Transverse colon (tissue), 4 donors: Measurements from ENCODE around the gene TNNI2. TPM values are rescaled to one million over a fixed set of nuclear protein-coding genes. Genes with fewer than 3 reads are reported as not detected.
A peak's percentile ranks its signal among the peaks of the same experiment; 100 is the strongest.

Source experiments
- DNase-seq: peaks from one replicate; pipeline ENCODE4 v3.0.0-alpha.2; 2019
- H3K27ac ChIP-seq, 4 donors: fragments of 200-600 bp; sonication (generic); 2 replicates each; pipeline ENCODE4 v1.5.1; 2016 to 2018; ENCODE audit warnings: inconsistent platforms in 4 of 4
- H3K27me3 ChIP-seq: fragments of 200-600 bp; sonication (generic); 2 replicates; pipeline ENCODE4 v1.5.1; 2017; ENCODE audit warnings: inconsistent platforms
- H3K36me3 ChIP-seq, 4 donors: fragments of 200-600 bp; sonication (generic); 2 replicates each; pipeline ENCODE4 v1.5.1; 2017 to 2019; ENCODE audit warnings: inconsistent platforms in 4 of 4
- H3K4me1 ChIP-seq, 4 donors: fragments of 200-600 bp; sonication (generic); 2 replicates each; pipeline ENCODE4 v1.5.1; 2017 to 2020; ENCODE audit warnings: inconsistent platforms in 4 of 4
- H3K4me3 ChIP-seq, 4 donors: fragments of 200-600 bp; sonication (generic); 1 replicate in 1 of 4; 2 replicates in 3 of 4; pipeline versions ENCODE4 v1.5.1 to v1.6.1; 2017 to 2019; ENCODE audit warnings: inconsistent platforms in 4 of 4
- H3K9me3 ChIP-seq, 2 donors: fragments of 200-600 bp; sonication (generic); 2 replicates each; pipeline ENCODE4 v1.5.1; 2017 to 2019; ENCODE audit warnings: inconsistent platforms in 2 of 2
- CTCF ChIP-seq, 5 experiments: fragments of 200-600 bp in 3 of 5; fragments of 450-650 bp in 2 of 5; sonication (generic) in 3 of 5; IDR thresholded peaks; 1 replicate in 2 of 5; 2 replicates in 3 of 5; pipeline ENCODE4 v1.5.1; 2016 to 2017; ENCODE audit warnings: antibody characterized with exemption in 5 of 5, inconsistent platforms in 3 of 5, mild to moderate bottlenecking in 2 of 5, moderate library complexity in 1 of 5
- EP300 ChIP-seq: sonication (generic); formaldehyde crosslinking; IDR thresholded peaks from one replicate; pipeline ENCODE4 v1.6.1; 2017; ENCODE audit warnings: antibody characterized with exemption, low read depth
- POLR2A ChIP-seq: fragments of 450-650 bp; IDR thresholded peaks from one replicate; pipeline ENCODE4 v1.6.1; 2016; ENCODE audit warnings: antibody characterized with exemption, mild to moderate bottlenecking, moderate library complexity
- POLR2AphosphoS5 ChIP-seq, 3 donors: sonication (generic); formaldehyde crosslinking; IDR thresholded peaks; one replicate each; pipeline ENCODE4 v1.6.1; 2016; ENCODE audit warnings: antibody characterized with exemption in 3 of 3
- WGBS, 2 donors: methylation state at CpG; one replicate each; pipeline ENCODE4 v1.1.5; 2018; ENCODE audit warnings: low coverage in 1 of 2; 5-methylcytosine and 5-hydroxymethylcytosine counted together
- in situ Hi-C, 4 donors: fragments of 200-750 bp; cut with MboI; loops; one replicate each; pipeline versions ENCODE4 v1.15.0 to v1.15.1; 2017; ENCODE audit warnings: low sequenced_read_pairs in 3 of 4, low pct_ligation_motif_present in 1 of 4, low pct_unique_long_range_greater_than_20kb in 1 of 4
- intact Hi-C: fragments of 100-400 bp; cut with DNase I; formaldehyde crosslinking; loops from one replicate; pipeline ENCODE4 v1.15.1; 2023; ENCODE audit warnings: low total_unique reads
- total RNA-seq, 4 donors: library from RNA; depleted of rRNA; stranded (reverse); fragments of >200 nt; gene quantifications; one replicate each; pipeline ENCODE4 v1.1.0, GENCODE V29; 2016

The TNNI2 gene
- total RNA-seq, 4 donors from 2014 or later, result 3.5 to 35.9 TPM; not detected in 2

- Histone ChIP-seq H3K4me3 (peak overlapping the region in 2 of 4 donors; percentile 25 to 50), H3K27ac (peak overlapping the region; percentile 51 to 75 (median 68)), H3K9me3 (no peaks in the 10 kb centered on the region), H3K36me3 (no peaks in the 10 kb centered on the region), H3K4me1 (peaks cover 0 to 13% (median 5%) of the 10 kb centered on the region in 4 donors), H3K27me3 (no peaks in the 10 kb centered on the region)
- no peak for TF ChIP-seq POLR2AphosphoS5 (IDR thresholded peaks at IDR 0.05)
- no peak for TF ChIP-seq EP300
- no peak for TF ChIP-seq POLR2A
- no peak for TF ChIP-seq CTCF (IDR thresholded peaks at IDR 0.05)
- in situ Hi-C loops, result no loop called here
- WGBS, 2 donors, result 73% methylated on average over 22 of the region's 27 CpGs; no CpG with 5 or more reads in 1 of the 2 donors
- intact Hi-C loops, result no loop called here
- DNase-seq, result no peak
These were observed 15.6 kb downstream of the TNNI2 start for GRCh38 chr11:1854132-1854948.

- intact Hi-C loops, result no loop called here
- Histone ChIP-seq H3K27me3 (no peaks in the 10 kb centered on the region), H3K36me3 (no peaks in the 10 kb centered on the region), H3K4me1 (peaks cover 0 to 10% (median 3%) of the 10 kb centered on the region in 4 donors), H3K4me3 (peak overlapping the region in 1 of 4 donors; percentile 50), H3K9me3 (no peaks in the 10 kb centered on the region), H3K27ac (peak overlapping the region in 3 of 4 donors; percentile 51 to 75 (median 70))
- in situ Hi-C loops, result no loop called here
- no peak for DNase-seq
- TF ChIP-seq POLR2AphosphoS5 (IDR thresholded peaks at IDR 0.05) (no peak), POLR2A (no peak), EP300 (no peak), CTCF (IDR thresholded peaks at IDR 0.05) (no peak)
- WGBS, 2 donors, result 59% methylated on average over 22 of the region's 26 CpGs; no CpG with 5 or more reads in 1 of the 2 donors
These were observed 16.4 kb downstream of the TNNI2 start for GRCh38 chr11:1854949-1855885.

- Histone ChIP-seq H3K36me3 (no peaks in the 10 kb centered on the region), H3K27ac (no peak overlapping the region), H3K27me3 (no peaks in the 10 kb centered on the region), H3K4me1 (peaks cover 0 to 10% (median 3%) of the 10 kb centered on the region in 4 donors), H3K9me3 (no peaks in the 10 kb centered on the region), H3K4me3 (no peak overlapping the region)
- 91% methylated on average over 11 of the region's 11 CpGs; no CpG with 5 or more reads in 1 of the 2 donors for WGBS, 2 donors
- no peak for DNase-seq
- in situ Hi-C loops (no loop called here), intact Hi-C loops (no loop called here)
- TF ChIP-seq EP300 (no peak), CTCF (IDR thresholded peaks at IDR 0.05) (no peak), POLR2AphosphoS5 (IDR thresholded peaks at IDR 0.05) (no peak), POLR2A (no peak)
These were observed 17.1 kb downstream of the TNNI2 start for GRCh38 chr11:1855886-1856265.
